Ammon's horn (tissue), 1 donor: ENCODE measurements around the gene APIP.

Source experiments
- DNase-seq: peaks from one replicate; pipeline ENCODE4 v3.0.0-alpha.2; 2016; ENCODE audit warnings: low spot score

Gene APIP

DNA sequence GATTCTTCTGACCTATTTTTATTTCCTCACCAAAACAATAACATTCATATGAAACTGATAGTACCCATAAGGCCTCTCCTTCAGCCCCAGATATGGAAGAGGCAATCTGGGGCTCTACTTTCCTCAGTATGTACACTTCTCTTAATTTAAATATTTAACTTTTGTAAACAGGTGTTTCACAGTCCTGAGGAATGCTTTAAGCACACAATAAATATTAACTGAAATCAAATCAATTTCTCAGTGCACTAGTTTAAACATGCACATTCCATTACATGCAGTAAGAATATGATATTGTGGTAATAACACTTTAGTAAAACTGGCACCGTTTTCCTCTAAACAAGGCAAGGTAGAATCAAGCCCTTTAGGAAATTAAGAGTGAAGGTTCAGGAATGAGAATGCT, 28.9 kb downstream of the APIP start:
- DNase-seq, result no peak

DNA sequence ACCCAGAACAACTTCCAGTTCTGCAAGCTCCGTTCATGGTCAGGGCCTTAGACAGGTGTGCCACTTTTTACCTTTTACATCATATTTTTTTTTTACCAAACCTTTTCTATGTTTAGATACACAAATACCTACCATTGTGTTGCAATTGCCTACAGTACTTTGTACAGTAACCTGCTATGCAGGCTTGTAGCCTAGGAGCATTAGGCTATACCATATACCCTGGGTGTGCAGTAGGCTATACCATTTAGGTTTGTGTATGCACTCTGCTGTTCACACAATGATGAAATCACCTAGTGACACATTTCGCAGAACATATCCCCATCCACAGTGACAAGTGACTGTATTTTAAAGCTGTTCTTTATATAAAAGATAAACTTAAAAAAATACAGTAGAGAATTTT, 29.6 kb downstream of the APIP start:
- no peak for DNase-seq

DNA sequence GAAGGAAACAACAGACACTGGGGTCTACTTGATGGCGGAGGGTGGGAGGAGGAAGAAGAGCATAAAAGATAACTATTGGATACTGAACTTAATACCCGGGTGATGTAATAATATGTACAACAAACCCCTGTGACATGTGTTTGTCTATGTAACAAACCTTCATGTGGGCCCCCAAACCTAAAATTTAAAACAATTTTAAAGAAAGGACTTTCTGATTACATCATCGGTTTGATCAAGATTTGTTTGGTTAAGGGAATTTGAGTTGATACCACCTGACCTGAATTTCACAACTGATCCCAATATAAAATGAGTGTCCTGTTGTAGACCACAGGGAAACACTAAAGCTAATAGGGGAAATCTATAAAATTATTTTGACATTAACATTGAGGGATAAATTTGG, 34.3 kb downstream of the APIP start:
- DNase-seq, result no peak

DNA sequence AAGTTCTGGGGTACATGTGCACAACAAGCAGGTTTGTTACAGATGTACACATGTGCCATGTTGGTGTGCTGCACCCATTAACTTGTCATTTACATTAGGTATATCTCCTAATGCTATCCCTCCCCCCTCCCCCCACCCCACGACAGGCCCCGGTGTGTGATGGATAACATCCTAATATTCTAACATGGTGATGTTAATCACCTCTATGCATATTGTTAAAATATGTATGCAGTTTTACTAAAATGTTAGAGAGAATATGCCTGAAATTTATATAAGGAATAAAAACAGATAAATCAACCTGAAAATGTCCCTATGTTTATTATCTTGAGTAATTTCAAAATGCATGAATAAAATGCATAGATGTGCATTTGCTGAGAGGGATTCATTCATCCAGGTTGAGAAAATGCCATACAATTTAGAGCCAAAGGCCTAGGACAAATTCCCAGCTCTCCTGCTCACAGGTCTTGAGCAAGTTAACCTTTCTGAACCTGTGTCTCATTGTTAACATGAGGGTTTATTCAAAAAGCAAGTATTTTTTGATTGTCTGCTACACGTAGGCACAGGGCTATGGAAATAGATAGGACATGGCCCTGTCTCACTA, 38.7 kb downstream of the APIP start:
- no peak for DNase-seq

DNA sequence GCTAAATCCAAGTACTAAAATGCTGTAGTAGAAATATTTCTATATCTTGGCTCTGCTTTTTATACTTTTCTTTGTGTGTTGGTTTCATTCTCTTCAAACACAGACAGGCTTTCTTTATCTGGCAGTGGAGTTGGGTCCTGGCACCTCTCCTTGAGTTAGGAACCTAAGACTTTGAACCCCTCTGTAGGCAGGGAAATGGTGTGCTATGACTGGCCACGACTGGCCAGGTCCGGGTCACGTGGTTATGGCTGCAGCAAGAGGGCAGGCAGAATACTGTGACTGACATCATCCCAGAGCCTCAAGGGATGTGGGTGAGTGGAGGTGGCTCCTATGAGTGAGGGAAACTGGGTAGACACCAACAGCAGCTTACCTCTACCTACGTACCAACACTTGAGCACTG, 42.0 kb downstream of the APIP start:
- DNase-seq, result no peak

DNA sequence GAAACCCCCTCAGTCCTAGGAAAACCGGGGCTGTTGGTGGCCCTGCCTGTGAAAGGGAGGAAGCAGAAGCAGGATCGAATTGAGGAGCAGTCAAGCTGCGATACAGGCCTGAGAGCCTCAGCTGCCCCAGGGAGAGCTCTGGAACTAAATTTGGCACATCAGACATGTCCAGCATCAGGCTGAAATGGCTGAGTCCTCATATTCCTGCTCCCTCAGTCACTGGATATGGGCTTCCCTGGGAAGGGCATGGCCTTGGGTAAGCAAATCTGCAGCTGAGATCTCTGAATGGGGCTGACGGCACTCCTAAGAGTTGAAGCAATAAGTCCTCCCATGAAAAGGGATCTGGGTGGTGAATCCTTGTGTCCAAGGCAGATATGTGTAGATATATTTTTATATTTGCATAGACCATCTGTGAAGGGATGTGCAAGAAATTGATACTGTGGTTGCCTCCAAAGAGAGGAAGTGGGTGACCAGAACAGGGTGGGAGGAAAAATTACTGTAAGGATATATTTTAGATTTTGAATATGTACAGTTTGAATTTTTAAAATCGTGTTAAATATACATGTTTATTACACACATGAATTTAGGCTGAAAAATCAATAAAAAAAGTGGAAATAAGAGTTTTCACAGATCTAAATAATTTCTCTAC, 45.5 kb downstream of the APIP start:
- DNase-seq, result no peak

DNA sequence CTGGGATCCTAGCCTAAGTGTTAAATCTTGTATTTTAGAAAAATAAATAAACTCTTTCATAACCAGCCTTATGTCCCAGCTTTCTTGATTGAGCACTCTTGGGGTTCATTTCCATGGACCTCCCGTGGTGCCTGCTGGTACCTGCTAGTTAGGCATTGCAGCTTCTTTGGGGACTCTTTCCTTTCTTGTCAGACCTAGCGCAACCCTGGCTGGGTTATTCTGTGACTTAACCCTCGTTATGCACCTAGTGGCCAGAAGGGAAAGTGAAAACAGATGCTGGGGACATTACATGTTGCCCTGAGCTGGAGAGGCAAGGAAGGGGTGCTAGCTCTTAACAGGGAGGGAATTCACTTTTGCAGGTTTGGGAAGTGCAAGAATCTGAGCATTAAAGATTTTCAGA, 46.8 kb downstream of the APIP start:
- DNase-seq, result no peak

DNA sequence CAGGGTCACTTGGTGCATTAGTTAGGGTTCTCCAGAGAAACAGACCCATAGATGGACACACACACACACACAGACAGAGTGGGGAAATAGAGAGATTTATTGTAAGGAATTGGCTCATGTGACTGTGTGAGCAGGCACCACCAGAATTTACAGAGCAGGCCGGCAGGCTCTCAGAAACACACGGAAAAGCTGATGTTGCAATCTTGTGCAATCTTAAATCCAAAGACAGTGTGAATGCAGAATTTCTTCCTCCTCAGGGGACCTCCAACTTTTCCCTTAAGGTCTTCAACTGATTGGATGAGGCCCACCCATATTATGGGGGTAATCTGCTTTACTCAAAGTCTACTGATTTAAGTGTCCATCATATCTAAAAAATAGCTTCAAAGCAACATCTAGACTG, 49.8 kb downstream of the APIP start:
- DNase-seq, result no peak

DNA sequence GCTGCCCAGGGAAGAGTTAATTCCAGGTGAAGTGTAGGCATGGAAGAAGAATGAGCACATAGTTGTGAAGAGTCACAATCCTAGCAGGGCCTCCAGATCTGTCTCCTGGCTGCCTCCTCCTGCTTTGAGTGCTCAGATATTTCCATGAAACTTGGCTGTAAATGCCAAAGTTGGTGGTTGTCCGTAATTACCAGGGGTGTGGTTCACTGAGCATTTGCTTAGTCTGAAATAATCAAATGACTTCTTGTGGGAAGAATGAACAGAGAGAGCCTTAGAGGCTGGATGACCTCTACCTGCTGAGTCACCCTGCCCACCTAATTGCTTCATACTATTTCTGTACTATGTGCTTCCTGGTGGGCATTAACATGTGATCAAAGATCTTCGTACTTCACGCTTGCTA, 50.9 kb downstream of the APIP start:
- no peak for DNase-seq

DNA sequence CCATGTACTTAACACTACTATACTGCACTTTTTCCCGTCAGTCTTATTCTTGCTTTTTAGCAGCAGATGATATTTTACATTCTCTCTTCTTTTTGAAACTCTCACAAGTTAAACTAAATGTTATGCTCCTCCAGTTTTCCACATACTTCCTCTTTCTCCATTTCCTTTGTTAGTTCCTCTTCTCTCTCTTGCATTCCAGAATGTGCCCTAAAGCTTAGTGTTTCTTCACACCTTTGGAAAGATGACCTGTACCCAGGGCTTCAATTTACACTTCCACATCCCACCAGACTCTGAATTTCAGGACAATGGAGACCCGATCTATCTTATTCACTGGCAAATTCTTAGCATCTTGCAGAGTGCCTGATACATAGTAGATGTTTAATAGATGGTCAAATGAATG, 51.8 kb downstream of the APIP start:
- DNase-seq, result no peak

DNA sequence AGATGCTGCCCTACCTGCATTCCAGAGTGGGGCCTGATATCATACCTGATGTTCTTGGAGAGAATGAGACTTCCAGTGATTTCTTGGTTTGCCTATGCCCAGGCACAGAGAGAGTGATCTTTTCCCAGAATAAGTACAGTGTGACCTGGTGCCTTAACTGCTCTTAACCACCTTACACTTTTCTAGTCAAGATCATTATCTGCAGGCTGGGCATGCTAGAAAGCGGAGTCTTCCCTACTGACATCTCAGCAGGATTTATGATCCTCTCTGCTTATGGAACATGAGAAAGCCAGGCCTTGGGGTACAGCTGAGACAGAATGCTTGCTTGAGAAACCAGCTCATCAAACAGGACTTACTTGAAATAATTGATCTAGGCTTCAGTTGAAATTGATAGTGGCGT, 53.1 kb downstream of the APIP start:
- DNase-seq, result no peak

DNA sequence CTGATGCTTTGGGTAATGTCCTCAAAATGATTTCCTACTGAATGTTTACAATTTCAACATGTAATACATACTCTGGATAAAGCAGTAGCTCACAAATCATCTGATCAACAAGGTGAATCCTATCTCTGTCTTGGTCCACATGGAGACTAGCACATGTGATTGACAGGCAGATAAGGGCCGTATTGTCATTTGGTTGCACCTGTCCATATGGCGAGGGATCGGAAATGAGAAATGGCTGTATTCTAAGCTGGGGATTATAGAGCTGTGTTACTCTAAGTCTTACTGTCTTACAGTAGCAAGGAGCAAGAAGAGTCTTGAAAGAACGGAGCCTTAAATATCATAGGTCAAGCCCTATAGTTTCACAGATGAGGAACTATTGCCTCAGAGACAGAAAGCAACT, 55.7 kb downstream of the APIP start:
- DNase-seq, result no peak

DNA sequence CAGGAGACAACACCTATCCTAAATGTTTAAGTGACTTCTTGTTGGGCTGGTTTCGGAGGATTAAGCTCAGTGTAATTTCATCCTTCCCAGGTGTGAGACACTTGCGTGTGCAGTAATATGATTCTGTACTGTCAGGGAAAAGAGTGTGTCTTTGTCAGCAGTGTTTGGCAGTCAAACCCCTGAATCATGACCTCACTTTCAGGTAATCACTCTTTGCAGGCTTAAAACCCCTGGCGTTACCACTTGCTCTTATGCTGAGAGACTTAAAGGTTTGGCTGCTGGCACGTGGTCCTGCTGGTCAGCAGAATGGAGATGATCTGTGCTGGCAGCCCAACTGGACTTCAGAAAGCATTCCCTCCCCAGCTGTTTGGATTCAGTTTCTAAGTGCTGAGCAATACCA, 56.1 kb downstream of the APIP start:
- DNase-seq, result no peak

DNA sequence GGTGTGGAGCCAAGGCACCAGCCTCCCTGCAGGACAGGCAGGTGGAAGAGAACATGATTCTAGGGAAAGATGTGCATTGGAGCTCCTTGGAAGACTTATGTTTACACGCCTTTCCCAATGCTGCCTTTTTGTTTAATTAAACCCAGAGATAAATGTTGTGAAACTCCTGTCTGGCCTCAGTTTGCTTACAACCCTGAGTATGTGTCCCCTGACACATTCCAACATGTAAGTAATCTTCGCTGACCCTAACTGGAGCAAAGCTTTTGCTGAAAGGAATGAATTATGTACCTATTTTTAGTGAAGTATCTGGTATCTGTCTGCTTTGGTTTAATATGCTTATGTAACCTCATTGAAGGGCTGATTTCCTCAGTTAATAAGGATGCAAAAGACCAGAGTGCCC, 56.7 kb downstream of the APIP start:
- DNase-seq, result no peak

DNA sequence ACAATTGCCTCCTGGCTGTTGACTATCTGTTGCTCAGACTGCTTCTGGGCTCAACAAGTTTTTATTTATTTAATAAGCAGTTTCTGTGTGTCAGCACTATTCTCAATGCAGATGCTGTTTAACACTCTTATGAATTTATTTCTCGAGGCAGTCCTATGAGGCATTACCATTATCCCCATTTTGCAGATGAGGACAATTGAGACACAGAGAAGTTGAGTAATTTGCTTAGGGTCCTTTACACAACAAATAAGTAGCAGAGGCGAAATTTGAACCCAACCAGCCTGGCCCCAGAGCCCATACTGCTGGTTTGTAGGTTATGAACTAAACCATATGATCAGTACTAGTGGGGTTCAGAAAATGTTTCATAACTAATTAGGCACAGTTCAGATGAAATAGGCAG, 58.7 kb downstream of the APIP start:
- DNase-seq, result no peak

DNA sequence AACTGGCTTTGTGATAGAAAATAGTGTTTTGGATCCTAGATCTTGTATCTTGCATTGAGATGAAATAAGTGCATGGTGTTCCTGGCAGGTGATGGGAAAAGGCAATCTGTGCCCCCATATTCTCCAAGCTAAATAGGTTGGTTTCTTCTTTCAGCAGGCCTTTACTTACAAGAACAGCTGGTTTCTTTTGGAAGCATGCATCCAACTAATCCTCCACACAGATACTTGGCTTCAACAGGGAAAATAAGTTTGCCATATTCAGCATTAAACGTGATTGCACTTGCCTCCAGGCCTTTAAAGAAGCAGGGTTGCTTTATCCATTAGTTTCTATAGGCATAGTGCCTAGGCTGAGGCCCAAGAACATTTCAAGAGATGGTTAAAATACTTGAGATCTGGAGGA, 59.9 kb downstream of the APIP start:
- no peak for DNase-seq

DNA sequence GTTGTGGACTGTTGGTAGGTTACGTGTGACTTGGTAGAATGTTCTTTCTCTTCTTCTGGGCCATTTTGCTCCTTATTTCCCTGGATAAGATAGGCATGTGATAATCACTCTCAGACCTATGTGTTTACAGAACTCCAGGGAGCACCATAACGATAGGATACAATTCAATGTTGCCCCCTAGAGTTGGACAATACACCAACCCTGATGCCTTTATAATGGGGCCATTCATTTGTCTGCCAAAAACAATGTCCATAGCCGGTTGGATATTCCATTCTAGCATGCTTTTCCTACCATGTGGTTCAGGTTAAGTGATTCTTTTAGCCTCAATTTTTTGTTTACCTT, 60.5 kb downstream of the APIP start:
- DNase-seq, result no peak

DNA sequence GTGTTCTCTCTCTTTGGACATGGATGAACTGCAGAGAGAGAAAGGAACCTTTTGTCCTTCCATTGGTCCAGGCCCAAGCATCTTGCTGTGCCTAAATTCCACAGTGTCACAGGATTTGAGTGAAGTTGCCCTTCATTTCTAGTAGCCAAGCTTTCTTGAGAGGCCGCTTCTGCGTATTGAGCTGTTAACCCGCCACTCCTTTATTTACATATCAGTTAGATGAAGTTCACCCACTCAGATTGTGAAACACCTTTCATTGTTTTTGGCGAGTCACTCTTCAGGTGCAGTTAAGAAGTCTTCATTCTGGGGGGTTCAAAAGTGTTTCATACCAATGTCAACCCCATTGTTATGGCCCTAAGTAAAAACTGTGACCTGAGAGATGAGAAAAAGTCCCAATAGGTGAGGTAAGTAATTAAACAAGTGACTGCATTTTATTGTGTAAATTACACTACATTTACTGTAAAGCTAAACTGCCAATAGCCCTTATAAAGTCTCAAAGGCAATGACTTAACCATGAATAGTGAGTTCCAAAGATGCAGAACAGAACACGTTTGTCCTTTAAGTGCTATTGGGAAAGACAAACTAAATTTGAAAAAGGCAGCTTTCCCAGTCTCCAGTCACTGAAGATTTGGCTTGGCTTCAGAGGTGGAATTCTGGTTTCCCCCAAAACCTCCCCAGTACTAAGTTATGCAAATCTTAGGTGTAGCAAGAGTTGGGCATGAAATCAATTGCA, 61.0 kb downstream of the APIP start:
- no peak for DNase-seq

DNA sequence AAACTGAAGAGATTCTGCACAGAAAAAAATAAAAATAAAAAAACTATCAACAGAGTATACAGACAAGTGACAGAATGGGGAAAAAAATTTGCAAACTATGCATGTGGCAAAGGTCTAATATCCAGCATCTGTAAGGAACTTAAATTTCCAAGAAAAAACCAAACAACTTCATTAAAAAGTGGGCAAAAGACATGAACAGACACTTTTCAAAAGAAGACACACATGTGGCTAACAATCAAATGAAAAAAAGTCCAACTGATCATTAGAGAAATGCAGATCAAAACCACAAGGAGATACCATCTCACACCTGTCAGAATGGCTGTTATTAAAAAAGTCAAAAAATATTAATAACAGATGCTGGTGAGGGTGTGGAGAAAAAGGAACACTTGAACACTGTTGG, 64.3 kb downstream of the APIP start:
- DNase-seq, result no peak

DNA sequence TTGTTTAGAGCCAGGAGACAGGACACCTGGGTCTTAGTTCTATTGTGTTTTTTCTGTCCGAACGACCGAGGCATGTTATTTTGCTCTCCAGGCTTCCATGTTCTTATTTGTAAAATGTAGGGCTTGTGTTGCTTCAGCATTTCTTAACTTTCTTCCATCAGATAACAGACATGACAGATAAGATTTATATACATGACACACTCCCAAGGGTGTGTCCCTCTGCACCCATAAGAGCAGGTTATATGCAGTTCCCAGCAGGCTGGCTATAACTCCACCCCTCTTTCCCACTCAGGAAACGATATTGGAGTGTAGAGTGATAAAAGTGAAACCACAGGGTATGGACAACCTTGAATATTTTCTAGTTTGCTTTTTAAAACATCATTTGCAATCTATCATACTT, 65.8 kb downstream of the APIP start:
- DNase-seq, result no peak

DNA sequence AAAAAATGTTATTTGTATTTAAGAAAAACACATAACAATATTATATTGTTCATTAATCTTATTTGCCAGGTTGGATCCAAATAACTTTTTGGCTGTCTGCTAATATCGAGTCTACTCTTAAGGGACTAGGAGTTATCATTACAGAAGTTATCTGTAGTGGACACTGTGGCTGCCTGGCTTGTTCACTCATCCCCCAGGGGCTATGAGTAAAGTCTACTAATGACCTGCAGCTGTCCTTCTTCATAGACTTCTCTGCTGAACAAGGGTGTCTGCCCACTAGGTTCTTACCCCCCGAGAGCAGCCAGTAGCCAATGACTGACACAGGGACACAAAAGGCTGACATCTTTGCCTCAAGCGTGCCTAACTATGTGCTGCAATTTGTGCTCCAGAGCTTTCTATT, 69.7 kb downstream of the APIP start:
- no peak for DNase-seq

DNA sequence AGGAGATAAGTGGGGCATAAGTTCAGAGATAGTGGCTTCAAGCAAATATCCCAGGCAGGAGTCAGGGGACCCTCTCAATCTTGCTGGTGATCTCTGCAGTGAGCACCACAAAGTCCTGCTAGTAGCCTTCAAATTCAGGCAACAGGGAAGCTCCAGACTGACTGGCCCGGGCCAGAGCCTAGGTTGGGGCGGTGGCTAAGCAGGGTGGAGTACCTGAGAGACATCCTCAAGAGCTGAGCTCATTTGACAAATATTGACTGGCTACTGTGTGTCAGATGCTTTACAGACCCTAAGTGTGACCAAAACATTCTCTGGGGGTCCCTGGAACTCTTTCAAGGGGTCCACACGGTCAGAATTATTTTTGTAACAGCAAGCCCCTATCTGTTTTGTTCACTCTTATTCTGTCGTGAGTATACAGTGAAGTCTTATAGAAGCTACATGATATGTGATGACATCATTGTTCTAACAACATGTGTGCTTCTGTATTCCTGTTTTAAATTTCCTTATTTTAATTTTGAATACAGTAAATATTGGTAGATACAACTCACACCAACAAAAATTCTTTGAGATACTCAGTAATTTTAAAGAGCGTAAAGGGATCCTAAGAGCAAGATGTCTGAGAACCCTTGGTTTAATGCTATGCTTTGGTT, 71.6 kb downstream of the APIP start:
- DNase-seq, result no peak

DNA sequence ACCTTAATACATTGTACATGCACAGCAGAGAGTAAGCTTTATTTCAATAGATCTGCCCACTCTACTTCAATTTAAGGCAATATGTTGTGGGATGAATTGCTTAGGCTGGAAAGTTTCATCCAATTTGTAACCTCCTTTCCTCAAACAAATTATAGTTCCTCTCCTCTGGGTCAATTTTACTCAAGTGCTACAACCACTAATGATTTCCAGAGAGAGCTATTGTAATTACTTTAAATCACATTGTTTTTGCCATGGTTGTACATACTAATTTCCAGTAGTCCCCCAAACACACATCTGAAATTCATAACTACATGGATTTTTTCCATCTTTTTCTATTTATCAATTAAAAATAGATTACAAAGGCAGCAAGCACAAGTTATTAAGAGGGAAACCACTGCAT, 72.9 kb downstream of the APIP start:
- DNase-seq, result no peak
